HL-60/S4 treated with retinoic acid at 250 ng/mL for 4 days and 3 days (cell line): ENCODE data around the gene ACOT2.

ENCODE experiments used
- in situ Hi-C: fragments of 300-500 bp; cut with MboI; formaldehyde crosslinking; loops from 2 replicates; pipeline ENCODE4 v1.7.0; 2022; ENCODE audit warnings: low sequenced_read_pairs

The ACOT2 gene

DNA sequence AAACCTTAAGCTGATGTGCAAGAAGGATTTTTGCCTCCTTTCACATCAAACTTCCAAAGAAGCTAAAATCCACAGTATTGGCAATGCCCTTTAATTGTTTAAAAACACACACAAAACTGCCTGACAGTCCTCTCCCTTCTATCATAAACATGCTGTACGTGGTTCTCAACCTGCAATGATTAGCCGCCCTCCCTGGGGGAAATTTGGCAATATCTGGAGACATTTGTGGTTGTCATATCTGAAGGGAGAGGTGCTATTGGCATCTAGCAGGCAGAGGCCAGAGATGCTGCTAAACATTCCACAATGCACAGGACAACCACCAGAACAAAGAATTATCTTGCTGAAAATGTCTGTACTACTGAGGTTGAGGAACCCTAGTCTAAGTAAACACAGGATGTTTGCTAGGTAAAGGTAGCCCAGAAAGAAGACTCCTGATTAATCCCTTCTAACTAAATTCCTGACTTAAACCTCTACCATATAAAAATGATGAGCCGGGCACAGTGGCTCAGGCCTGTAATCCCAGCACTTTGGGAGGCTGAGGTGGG is 44.5 kb downstream of the ACOT2 start:
- in situ Hi-C loops, result no loop called here

DNA sequence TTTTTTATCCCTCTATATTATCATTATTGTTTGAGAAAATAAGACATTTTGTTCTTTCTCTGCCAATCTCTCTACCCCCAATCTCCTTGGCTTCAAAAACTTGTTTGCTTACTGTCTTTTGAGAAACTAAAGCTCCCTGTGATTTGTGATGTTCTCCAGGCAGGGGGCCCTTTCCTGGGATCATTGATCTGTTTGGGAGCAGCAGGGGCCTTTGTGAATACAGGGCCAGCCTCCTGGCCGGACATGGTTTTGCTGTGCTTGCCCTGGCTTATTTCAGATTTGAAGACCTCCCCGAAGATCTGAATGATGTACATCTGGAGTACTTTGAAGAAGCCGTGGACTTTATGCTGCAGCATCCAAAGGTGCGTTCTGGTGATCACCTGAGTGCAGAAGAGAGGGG is 47.8 kb downstream of the ACOT2 start:
- in situ Hi-C loops, result no loop called here

DNA sequence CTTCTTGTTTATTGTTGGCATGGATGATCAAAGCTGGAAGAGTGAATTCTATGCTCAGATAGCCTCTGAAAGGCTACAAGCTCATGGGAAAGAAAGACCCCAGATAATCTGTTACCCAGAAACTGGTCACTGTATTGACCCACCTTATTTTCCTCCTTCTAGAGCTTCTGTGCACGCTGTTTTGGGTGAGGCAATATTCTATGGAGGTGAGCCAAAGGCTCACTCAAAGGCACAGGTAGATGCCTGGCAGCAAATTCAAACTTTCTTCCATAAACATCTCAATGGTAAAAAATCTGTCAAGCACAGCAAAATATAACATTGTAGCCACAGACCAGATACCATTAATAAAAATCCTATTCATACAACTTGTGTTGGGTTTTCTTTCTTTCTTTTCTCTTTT is 50.5 kb downstream of the ACOT2 start:
- in situ Hi-C loops, result no loop called here

DNA sequence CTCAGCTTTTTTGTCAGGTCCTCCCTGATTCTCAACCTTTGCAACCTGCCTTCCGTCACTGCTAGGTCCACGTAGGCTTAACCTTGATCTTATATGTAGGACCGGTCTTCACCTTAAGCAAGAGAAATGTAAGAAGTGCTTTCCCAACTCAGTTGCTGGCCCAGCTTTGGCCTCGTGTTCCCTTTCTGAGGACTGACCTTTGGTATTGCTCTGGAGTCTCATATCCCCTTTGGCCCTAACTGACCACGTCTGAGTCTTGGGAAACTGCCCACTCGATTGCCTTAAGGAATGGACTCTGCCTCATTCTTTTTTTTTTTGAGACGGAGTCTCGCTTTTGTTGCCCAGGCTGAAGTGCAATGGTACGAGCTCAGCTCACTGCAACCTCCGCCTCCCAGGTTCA is 51.3 kb downstream of the ACOT2 start:
- in situ Hi-C loops, result no loop called here

DNA sequence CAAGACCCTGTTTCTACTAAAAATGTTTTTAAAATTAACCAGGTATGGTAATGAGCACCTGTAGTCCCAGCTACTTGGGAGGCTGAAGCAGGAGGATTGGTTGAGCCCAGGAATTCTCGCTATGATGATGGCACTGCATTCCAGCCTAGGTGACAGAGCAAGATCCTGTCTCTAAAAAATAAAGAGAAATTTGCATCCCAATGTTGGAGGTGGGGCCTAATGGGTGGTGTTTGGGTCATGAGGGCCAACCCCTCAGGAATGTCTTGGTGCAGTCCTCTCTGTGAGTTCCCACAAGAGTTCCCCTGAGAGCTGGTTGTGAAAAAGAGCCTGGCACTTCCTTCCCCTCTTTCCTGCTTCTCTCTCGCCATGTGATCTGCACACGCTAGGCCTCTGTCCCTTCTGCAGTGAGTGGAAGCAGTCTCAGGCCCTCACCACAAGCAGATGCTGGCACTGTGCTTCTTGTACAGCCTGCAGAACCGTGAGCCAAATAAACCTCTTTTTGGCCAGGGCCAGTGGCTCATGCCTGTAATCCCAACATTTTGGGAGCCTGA is 54.6 kb downstream of the ACOT2 start:
- in situ Hi-C loops, result no loop called here
